HEK293 (cell line): Measurements from ENCODE around the gene ACOT7.

ENCODE experiments used
- CTCF ChIP-seq: fragments of 450-650 bp; formaldehyde crosslinking; IDR thresholded peaks from 2 replicates; pipeline ENCODE4 v1.5.1; 2016; ENCODE audit warnings: missing biosample characterization, missing genetic modification characterization
- EGR2 ChIP-seq: fragments of 450-650 bp; formaldehyde crosslinking; IDR thresholded peaks from 2 replicates; pipeline ENCODE4 v1.5.1; 2016; ENCODE audit warnings: low read depth, missing biosample characterization, missing genetic modification characterization
- GLIS1 ChIP-seq: fragments of 450-650 bp; formaldehyde crosslinking; IDR thresholded peaks from 2 replicates; pipeline ENCODE4 v1.5.1; 2016; ENCODE audit warnings: missing biosample characterization, missing genetic modification characterization
- IKZF3 ChIP-seq: fragments of 450-650 bp; IDR thresholded peaks from 2 replicates; pipeline ENCODE4 v1.5.0; 2018; ENCODE audit warnings: missing biosample characterization, mild to moderate bottlenecking, missing genetic modification characterization, moderate library complexity
- KLF1 ChIP-seq: fragments of 450-650 bp; formaldehyde crosslinking; IDR thresholded peaks from 2 replicates; pipeline ENCODE4 v1.5.1; 2016; ENCODE audit warnings: missing biosample characterization, missing genetic modification characterization
- PATZ1 ChIP-seq: fragments of 450-650 bp; formaldehyde crosslinking; IDR thresholded peaks from 2 replicates; pipeline ENCODE4 v1.5.1; 2016; ENCODE audit warnings: missing biosample characterization, missing genetic modification characterization
- PRDM1 ChIP-seq: fragments of 450-650 bp; formaldehyde crosslinking; IDR thresholded peaks from 2 replicates; pipeline ENCODE4; 2016; ENCODE audit warnings: missing biosample characterization, missing genetic modification characterization
- ZBTB20 ChIP-seq: fragments of 450-650 bp; formaldehyde crosslinking; IDR thresholded peaks from 2 replicates; pipeline ENCODE4 v1.5.1; 2016; ENCODE audit warnings: missing biosample characterization, missing genetic modification characterization
- ZBTB8A ChIP-seq: fragments of 450-650 bp; formaldehyde crosslinking; IDR thresholded peaks from 2 replicates; pipeline ENCODE4 v1.5.1; 2016; ENCODE audit warnings: missing biosample characterization, missing genetic modification characterization
- ZNF23 ChIP-seq: fragments of 450-650 bp; formaldehyde crosslinking; IDR thresholded peaks from 2 replicates; pipeline ENCODE4 v1.5.1; 2016; ENCODE audit warnings: missing biosample characterization, missing genetic modification characterization, borderline replicate concordance
- ZNF341 ChIP-seq: fragments of 450-650 bp; formaldehyde crosslinking; IDR thresholded peaks from 2 replicates; pipeline ENCODE4; 2016; ENCODE audit warnings: low read depth, missing biosample characterization, missing genetic modification characterization
- ZNF394 ChIP-seq: fragments of 450-650 bp; formaldehyde crosslinking; IDR thresholded peaks from 2 replicates; pipeline ENCODE4 v1.5.1; 2016; ENCODE audit warnings: missing biosample characterization, missing genetic modification characterization, mild to moderate bottlenecking, moderate library complexity, borderline replicate concordance
- ZNF600 ChIP-seq: fragments of 450-650 bp; formaldehyde crosslinking; IDR thresholded peaks from 2 replicates; pipeline ENCODE4 v1.5.1; 2016; ENCODE audit warnings: missing biosample characterization, missing genetic modification characterization
- ZNF701 ChIP-seq: fragments of 450-650 bp; formaldehyde crosslinking; IDR thresholded peaks from 2 replicates; pipeline ENCODE4 v1.5.1; 2016; ENCODE audit warnings: missing biosample characterization, missing genetic modification characterization
- ZNF792 ChIP-seq: fragments of 450-650 bp; formaldehyde crosslinking; IDR thresholded peaks from 2 replicates; pipeline ENCODE4 v1.5.1; 2016; ENCODE audit warnings: missing biosample characterization, missing genetic modification characterization
- TF ChIP-seq, protein P1 (sequence below): fragments of 450-650 bp; formaldehyde crosslinking; IDR thresholded peaks from 2 replicates; pipeline ENCODE4 v1.5.1; 2017; ENCODE audit warnings: missing biosample characterization, missing genetic modification characterization
- TF ChIP-seq, protein P2 (sequence below): fragments of 450-650 bp; formaldehyde crosslinking; IDR thresholded peaks from 2 replicates; pipeline ENCODE4 v1.5.1; 2016; ENCODE audit warnings: missing biosample characterization, missing genetic modification characterization

The ACOT7 gene

GRCh38 chr1:6359216-6360116 lies 34.1 kb downstream of the ACOT7 start (continued):
- TF ChIP-seq, protein P1, sequence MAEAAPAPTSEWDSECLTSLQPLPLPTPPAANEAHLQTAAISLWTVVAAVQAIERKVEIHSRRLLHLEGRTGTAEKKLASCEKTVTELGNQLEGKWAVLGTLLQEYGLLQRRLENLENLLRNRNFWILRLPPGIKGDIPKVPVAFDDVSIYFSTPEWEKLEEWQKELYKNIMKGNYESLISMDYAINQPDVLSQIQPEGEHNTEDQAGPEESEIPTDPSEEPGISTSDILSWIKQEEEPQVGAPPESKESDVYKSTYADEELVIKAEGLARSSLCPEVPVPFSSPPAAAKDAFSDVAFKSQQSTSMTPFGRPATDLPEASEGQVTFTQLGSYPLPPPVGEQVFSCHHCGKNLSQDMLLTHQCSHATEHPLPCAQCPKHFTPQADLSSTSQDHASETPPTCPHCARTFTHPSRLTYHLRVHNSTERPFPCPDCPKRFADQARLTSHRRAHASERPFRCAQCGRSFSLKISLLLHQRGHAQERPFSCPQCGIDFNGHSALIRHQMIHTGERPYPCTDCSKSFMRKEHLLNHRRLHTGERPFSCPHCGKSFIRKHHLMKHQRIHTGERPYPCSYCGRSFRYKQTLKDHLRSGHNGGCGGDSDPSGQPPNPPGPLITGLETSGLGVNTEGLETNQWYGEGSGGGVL (tag by site-specific recombination) = peak; percentile 64
- peak; percentile 43; the same call in 1 of the 2 replicates for TF ChIP-seq ZBTB20 (tag by site-specific recombination)
- TF ChIP-seq IKZF3 (tag by site-specific recombination) = no peak
- TF ChIP-seq ZBTB8A (tag by site-specific recombination) = peak; percentile 30; the same call in 1 of the 2 replicates
- no peak for TF ChIP-seq ZNF701 (tag by site-specific recombination)
- TF ChIP-seq CTCF (tag by site-specific recombination) = peak; percentile 24; the same call in 1 of the 2 replicates
- peak; percentile 24; the same call in 1 of the 2 replicates for TF ChIP-seq EGR2 (tag by site-specific recombination)
- peak; percentile 91 for TF ChIP-seq ZNF341
- TF ChIP-seq, protein P2, sequence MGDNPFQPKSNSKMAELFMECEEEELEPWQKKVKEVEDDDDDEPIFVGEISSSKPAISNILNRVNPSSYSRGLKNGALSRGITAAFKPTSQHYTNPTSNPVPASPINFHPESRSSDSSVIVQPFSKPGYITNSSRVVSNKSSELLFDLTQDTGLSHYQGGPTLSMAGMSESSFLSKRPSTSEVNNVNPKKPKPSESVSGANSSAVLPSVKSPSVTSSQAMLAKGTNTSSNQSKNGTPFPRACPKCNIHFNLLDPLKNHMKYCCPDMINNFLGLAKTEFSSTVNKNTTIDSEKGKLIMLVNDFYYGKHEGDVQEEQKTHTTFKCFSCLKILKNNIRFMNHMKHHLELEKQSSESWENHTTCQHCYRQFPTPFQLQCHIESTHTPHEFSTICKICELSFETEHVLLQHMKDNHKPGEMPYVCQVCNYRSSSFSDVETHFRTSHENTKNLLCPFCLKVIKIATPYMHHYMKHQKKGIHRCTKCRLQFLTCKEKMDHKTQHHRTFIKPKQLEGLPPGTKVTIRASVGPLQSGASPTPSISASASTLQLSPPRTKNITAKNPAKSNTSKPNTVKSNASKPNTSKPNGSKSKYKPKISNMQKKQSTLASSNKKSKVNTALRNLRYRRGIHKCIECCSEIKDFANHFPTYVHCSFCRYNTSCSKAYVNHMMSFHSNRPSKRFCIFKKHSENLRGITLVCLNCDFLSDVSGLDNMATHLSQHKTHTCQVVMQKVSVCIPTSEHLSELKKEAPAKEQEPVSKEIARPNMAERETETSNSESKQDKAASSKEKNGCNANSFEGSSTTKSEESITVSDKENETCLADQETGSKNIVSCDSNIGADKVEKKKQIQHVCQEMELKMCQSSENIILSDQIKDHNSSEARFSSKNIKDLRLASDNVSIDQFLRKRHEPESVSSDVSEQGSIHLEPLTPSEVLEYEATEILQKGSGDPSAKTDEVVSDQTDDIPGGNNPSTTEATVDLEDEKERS (tag by site-specific recombination) = no peak
- TF ChIP-seq KLF1 (tag by site-specific recombination) = no peak
- TF ChIP-seq ZNF600 = peak; percentile 40; the same call in 1 of the 2 replicates
- peak; percentile 96 for TF ChIP-seq GLIS1 (tag by site-specific recombination)
- TF ChIP-seq PATZ1 (tag by site-specific recombination) = peak; percentile 47
- peak; percentile 89 for TF ChIP-seq PRDM1 (tag by site-specific recombination)
- TF ChIP-seq ZNF394 (tag by site-specific recombination) = no peak
- no peak for TF ChIP-seq ZNF792 (tag by site-specific recombination)
- TF ChIP-seq ZNF23 (tag by site-specific recombination) = no peak
